HG03457 (cell line): ENCODE measurements around the gene PRR14.
"Not testable (repeated sequence)": the region's sequence is repeated elsewhere in the genome, so short reads cannot be mapped to it uniquely, and the experiment has no call there.

ENCODE experiments used
- ATAC-seq: cut with Tn5 transposase; IDR thresholded peaks from one replicate; pipeline ENCODE4 v1.9.1; 2021; ENCODE audit warnings: moderate number of reproducible peaks; ENCODE audit not compliant: unreplicated experiment

PRR14 gene

DNA sequence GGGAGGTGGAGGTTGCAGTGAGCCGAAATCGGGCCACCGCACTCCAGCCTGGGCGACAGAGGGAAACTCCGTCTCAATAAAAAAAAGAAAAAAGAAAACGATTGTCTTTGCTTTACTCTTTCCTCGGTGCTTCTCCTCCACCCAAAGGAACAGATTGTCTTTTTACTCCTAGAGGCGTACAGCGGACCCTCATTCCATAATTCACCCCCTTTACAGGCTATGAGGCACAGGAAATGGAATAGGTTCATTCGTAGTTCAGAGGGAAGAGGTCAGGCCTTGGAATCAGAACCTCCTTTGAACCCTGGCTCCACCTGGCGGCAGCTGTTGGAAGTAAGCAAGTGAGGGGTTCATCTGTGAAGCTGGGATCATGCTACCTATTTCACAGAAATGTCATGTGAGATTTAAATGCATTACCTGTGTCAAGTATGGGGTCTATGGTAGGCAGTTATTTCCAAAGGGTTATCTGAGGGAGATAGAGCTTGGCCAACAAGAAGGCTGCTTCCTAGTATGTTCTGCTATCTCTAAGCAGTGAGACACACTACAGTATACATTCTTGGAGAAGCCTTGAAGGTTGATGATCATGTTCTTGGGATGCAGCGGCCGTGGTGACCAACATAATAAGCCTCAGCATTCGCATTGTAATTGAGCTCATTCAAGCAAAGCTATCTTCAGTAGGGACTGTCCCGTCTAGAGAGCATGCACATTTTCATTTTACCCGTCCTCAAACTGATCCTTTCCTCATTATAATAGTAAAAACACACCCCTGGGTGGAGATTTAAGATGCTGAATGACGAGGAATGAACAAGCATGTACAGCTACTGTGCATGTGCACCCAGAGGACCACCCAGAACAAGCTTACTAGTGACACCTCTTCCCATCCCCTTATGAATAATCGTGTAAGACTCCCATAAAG is 21.9 kb upstream of the PRR14 start:
- no peak for ATAC-seq

GRCh38 chr16:30632454-30632853 is 18.3 kb upstream of the PRR14 start:
- ATAC-seq: not testable (repeated sequence)

- ATAC-seq: no peak
These were observed 17.2 kb upstream of the PRR14 start for GRCh38 chr16:30633526-30633925.

GRCh38 chr16:30636599-30636998 is 14.2 kb upstream of the PRR14 start:
- ATAC-seq: no peak

DNA sequence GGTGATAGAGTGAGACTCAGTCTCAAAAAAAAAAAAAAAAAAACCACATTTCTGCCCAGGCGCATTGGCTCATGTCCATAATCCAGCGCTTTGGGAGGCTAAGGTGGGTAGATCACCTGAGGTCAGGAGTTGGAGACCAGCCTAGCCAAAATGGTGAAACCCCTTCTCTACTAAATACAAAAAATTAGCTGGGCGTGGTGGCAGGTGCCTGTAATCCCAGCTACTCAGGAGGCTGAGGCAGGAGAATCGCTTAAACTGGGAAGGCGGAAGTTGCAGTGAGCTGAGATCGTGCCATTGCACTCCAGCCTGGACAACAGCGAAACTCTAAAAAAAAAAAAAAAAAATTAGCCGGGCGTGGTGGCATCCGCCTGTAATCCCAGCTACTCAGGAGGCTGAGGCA is 13.6 kb upstream of the PRR14 start:
- ATAC-seq: not testable (repeated sequence)

DNA sequence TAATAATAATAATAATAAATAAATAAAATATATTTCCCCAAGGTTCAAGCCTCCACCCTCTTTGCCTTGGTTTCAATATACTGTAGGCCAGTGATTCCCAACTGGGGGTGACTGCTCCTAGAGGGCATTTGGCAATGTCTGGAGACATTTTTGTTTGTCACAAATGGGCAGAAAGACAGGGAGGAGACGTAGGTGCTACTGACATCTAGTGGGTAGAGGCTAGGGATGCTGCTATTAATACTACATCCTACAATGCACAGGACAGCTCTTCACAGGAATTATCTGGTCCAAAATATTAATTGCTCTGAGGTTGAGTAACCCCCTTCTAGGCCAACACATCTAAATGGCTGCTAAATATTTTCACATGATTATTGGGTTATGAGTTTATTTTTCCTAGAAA is 12.8 kb upstream of the PRR14 start:
- no peak for ATAC-seq

- ATAC-seq: no peak
These were observed 9.3 kb upstream of the PRR14 start for GRCh38 chr16:30641378-30641982.

DNA sequence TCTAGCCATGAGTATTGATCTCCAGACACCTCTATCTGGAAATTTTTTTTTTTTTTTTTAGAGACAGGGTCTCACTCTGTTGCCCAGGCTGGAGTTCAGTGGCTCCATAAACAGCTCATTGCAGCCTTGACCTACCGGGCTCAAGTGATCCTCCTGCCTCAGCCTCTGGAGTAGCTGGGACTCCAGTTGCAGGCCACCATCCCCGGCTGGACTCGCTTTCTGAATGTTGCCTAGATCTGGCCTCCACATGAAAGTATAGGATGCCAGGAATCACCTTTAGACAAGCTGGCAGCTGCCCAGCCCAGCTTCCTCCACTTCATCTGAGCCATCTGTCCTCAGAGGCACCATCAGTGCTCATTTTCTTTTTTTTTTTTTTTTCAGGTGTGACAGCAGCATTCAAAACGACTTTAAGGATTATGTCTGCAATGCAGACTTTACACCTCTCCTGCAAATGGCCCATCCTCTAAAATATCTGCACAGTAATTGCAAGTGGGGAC is 6.4 kb upstream of the PRR14 start:
- no peak for ATAC-seq

GRCh38 chr16:30645727-30646126 is 5.0 kb upstream of the PRR14 start:
- ATAC-seq: no peak

GRCh38 chr16:30647274-30647571 is 3.5 kb upstream of the PRR14 start:
- ATAC-seq: no peak

GRCh38 chr16:30649725-30650368 is 913 bp upstream of the PRR14 start:
- no peak for ATAC-seq

DNA sequence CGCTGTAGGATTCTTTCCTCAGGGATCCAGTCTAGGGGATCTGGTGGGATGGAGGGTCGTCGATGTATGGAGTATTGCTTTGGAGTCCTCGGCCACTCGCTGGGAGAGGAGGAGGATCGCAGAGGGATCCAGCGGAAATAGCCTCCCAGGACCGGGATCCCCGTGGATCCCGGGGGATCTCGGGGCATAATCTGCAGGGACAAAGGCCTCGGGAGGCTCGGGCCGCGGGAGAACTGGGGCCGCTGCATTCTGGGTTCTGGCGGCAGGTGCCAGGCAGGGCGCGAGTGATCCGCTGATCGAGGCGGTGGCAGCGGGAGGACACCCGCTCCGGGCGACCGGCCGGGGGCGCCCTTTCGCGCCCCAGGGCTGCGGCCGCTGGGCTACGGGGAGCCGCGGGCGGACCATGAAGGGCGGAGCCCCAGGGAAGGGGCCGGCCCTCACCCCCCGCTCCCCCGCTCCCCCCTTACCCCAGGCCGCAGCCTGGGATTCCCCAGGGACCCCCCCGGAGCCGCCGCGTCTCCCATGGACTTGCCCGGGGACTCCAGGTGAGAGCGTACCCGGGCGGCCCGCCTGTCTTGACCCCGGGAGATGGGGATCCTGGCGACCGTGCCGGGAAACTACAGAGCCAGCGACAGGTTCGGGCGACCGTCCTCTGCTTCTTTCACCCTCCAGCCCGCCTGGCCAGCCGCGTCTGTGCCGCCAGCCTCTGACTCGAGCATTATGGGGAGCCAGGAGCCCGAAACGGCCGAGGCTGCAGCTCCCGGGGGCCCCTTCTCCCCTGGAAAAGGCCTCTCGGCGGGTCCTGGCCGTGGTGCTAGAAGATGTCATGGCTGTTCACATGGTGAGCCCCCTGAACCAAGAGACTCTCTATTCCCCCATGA is 604 bp downstream of the PRR14 start:
- no peak for ATAC-seq

DNA sequence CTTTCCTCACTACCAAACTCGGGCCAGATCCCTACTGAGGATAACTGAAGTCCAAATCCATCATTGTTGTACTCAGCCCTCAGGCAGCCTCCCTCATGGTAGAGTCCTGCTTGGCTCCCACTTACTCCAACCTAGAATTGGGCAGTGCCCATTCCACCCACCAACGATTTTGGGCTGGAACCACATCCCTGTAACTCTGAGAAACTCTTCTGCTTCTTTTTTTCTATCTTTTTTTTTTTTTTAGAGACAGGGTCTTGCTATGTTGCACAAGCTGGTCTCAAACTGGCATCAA is 1.2 kb downstream of the PRR14 start:
- ATAC-seq: no peak

DNA sequence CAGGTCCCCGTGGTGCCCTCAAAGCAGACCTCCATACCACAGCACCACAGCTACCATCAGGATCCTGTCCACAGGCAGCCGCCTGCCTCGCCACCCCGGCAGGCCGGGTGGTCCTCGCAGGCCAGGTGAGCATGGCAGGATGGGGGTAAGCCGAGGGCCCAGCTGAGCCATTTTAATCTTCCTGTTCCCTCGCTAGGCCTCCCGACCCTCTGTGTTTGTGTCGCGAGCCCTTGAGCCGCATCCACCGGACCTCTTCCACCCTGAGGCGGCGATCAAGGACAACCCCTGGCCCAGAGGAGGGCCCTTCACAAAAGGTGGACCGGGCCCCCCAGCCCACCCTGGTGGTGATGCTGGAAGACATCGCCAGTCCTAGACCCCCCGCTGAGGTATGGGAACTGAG is 2.0 kb downstream of the PRR14 start:
- ATAC-seq: no peak

- ATAC-seq: no peak
These were observed 4.1 kb downstream of the PRR14 start for GRCh38 chr16:30654856-30655255.

DNA sequence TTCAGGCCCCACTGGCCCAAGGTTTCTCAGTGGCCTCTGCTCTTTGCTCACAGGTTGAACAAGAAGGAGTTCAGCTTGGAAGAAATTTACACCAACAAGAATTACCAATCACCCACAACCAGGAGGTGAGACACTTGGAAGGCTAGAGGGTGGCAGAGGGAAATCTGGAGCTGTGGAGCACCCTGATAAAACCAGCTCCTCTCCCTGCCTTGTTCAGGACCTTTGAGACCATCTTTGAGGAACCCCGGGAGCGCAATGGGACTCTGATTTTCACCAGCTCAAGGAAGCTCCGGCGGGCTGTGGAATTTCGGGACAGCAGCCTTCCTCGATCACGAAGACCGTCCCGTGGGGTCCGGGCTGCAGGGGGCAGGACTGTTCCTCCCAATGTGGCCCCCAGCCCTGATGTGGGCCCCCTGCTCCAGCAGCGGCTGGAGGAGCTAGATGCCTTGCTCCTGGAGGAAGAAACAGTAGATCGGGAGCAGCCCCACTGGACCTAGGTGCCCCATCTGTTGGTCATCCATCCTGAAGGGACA is 5.1 kb downstream of the PRR14 start:
- no peak for ATAC-seq

DNA sequence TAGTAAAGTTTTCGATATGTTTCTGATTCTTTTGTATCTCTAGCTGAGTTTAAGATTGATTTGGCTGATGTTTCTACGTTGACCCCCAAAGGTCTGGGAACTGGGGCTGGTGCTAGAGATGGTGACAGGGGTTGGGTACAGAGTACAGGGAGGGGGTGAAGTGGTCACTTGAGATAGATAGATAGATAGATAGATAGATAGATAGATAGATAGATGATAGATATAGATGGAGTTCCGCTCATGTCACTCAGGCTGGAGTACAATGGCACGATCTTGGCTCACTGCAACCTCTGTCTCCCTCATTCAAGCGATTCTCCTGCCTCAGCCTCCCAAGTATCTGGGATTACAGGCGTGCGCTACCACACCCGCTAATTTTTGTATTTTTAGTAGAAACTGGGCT is 5.6 kb downstream of the PRR14 start:
- no peak for ATAC-seq

- no peak for ATAC-seq
These were observed 6.5 kb downstream of the PRR14 start for GRCh38 chr16:30656974-30657865.

DNA sequence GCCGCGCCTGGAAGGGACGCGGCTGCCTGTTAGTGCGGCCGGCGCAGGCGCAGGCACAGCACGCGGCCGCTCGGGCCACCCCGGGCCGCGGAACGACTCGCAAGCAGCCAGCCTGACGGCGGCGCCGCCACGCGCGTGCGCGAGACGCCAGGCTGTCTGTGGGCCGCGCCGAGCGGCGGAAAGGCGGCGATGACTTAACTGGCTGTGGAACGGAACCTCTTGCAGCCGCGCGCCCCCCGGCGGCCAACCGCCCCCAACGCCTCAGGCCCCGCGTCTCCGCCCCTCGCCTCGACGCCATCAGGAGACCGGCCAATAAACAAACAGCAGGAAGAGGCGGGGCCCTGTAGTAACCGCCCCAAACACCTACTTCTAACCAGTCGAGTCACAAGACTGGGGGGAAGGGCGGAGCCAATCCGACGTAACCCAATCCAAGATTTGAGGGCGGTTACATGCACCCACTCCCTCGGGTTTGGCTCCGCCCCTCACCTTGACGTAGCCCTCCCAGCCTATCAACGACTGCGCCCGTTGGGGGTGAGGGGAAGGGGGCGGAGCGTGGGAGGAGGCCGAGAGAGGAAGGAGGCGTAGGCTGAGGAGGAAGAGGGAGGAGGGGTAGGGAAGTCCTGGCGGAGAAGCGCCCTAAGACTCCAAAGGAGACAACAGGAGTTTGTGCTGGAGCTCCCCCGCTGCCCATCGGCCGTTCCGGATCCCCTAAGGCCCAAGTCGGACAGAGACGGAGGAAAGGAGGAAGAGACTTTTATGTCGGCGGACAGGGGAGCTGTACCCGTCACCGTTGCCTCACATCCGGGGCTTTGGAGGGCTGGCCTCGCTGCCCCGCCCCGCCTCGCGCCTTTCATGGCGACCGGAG is 7.3 kb downstream of the PRR14 start, which contains the start of gene FBRS:
TSS of gene FBRS (plus strand) at position 566 of the 865 bp plus-strand sequence. CDS start 1,088 bp downstream, outside the sequence.
- peak; percentile 53 for ATAC-seq
